Spinal cord (tissue), 10 donors: ENCODE results near the gene COPA. TPM values are rescaled to one million over a fixed set of nuclear protein-coding genes. Genes with fewer than 3 reads are reported as not detected.
"Not testable (repeated sequence)": the region's sequence is repeated elsewhere in the genome, so short reads cannot be mapped to it uniquely, and the experiment has no call there.

Experiments
- DNase-seq, 6 donors: peaks; one replicate each; pipeline versions ENCODE4 v3.0.0 to v3.0.0-alpha.2; 2013 to 2015; ENCODE audit warnings: low spot score in 6 of 6, low read depth in 4 of 6
- H3K27ac ChIP-seq: one replicate; pipeline ENCODE4 v1.5.1; 2013; ENCODE audit warnings: low read depth, low read length, control low read depth
- H3K27me3 ChIP-seq: one replicate; pipeline ENCODE4 v1.6.1; 2013; ENCODE audit warnings: low read length; ENCODE audit not compliant: control insufficient read depth, insufficient read depth
- H3K36me3 ChIP-seq: one replicate; pipeline ENCODE4 v1.6.1; 2013; ENCODE audit warnings: low read length; ENCODE audit not compliant: control insufficient read depth, insufficient read depth
- H3K4me1 ChIP-seq: one replicate; pipeline ENCODE4 v1.6.1; 2013; ENCODE audit warnings: low read length; ENCODE audit not compliant: control insufficient read depth, insufficient read depth
- H3K4me3 ChIP-seq: one replicate; pipeline ENCODE4 v1.5.1; 2013; ENCODE audit warnings: low read depth, low read length, control low read depth
- H3K9me3 ChIP-seq: one replicate; pipeline ENCODE4 v1.6.1; 2013; ENCODE audit warnings: low read length; ENCODE audit not compliant: control insufficient read depth, insufficient read depth
- WGBS: methylation state at CpG from one replicate; pipeline ENCODE4 v1.1.5; 2013; ENCODE audit warnings: missing lambda C conversion rate; ENCODE audit not compliant: insufficient coverage; 5-methylcytosine and 5-hydroxymethylcytosine counted together
- polyA plus RNA-seq, 2 donors: library from polyadenylated mRNA; unstranded; fragments of 120-200 nt; gene quantifications; one replicate each; pipeline ENCODE4 v1.2.1, GENCODE V29; 2013; ENCODE audit not compliant: insufficient read length in 2 of 2
- total RNA-seq, 2 donors: library from RNA; depleted of rRNA in 1 of 2; stranded (reverse); fragments of 120-200 nt in 1 of 2; fragments of >200 nt in 1 of 2; gene quantifications; one replicate each; pipeline versions ENCODE4 v1.2.3 to v1.2.4, GENCODE V29; 2013 to 2014
- donor health status: healthy.

The COPA gene
- total and polyA plus RNA-seq, 4 donors, result 136 to 200 (median 167) TPM

DNA sequence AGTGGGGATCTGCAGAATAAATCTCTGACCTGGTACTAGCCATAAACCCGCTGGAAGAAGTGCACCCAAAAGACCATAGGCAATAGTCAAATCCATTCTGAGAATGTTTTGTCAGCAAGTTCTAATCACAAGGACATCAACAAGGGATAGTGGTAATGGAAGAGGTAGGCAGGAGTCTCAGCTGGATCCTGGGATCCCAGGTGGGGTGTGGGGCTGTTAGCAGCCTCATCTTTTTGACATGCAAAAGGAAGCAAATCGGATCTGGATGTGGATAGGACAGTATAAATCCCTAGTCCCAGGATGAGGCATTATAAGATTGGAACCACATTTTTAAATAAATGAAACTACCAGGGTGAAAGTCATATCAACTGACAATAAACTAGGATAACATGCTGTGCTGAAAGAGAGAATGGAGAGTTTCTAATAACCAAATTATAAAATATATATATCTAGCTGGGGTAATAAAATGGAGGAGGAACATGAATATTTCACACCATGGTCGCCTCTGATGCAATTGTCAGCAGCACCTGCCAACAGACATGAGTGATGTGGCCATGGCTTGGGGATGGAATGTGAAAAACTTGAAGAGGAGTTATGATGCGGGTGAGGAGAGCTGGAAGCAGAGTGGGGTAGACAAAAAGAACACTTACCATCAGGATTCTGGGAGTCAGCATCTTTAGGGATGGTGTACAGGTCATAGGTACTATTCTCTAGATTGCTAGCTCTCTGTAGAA is 34.4 kb downstream of the COPA start:
- Histone ChIP-seq H3K27me3 (no peaks in the 10 kb centered on the region), H3K4me1 (peaks cover 7% of the 10 kb centered on the region), H3K27ac (no peak overlapping the region), H3K36me3 (peaks cover 48% of the 10 kb centered on the region), H3K4me3 (no peak overlapping the region), H3K9me3 (no peaks in the 10 kb centered on the region)
- WGBS, result 80% methylated on average over 2 of the region's 4 CpGs
- peak in 1 of 6 donors; percentile 63 for DNase-seq

- H3K4me1 ChIP-seq, result peaks cover 7% of the 10 kb centered on the region
- peak; percentile 33 to 92 (median 56) for DNase-seq
- H3K36me3 ChIP-seq, result peaks cover 42% of the 10 kb centered on the region
- H3K27ac ChIP-seq, result no peak overlapping the region
- 68% methylated on average over 12 of the region's 13 CpGs for WGBS
- H3K4me3 ChIP-seq, result no peak overlapping the region
- no peaks in the 10 kb centered on the region for H3K9me3 ChIP-seq
- no peaks in the 10 kb centered on the region for H3K27me3 ChIP-seq
Measured at GRCh38 chr1:160307118-160307791, 35.8 kb downstream of the COPA start.

GRCh38 chr1:160300173-160300572 is 42.9 kb downstream of the COPA start:
- Histone ChIP-seq H3K9me3 (no peaks in the 10 kb centered on the region), H3K4me1 (no peaks in the 10 kb centered on the region), H3K27me3 (no peaks in the 10 kb centered on the region), H3K4me3 (no peak overlapping the region), H3K36me3 (peaks cover 46% of the 10 kb centered on the region), H3K27ac (no peak overlapping the region)
- no CpG with 5 or more reads among the region's 7 CpGs for WGBS
- DNase-seq, result no peak

DNA sequence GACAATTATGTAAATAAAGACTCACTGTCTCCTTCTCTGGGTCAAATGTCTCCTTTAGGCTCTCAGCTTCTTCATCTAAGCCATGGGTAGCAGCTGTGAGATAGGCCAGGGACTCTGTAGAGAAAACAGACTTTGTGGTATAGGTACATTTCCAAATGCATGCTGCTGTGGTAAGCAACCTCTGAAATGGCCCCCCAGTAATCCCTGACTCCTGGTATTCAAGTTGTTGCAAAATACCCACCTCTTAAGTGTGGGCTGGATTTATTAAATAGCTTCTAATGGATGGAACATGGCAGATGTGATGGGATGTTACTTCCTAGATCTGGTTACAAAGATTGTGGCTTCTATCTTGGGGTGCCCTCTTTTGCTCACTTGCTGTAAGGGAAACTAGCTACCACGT is 47.0 kb downstream of the COPA start:
- no peak for DNase-seq
- H3K36me3 ChIP-seq, result peaks cover 63% of the 10 kb centered on the region
- H3K27me3 ChIP-seq, result no peaks in the 10 kb centered on the region
- H3K4me1 ChIP-seq, result peaks cover 2% of the 10 kb centered on the region
- 88% methylated on average over 1 of the region's 1 CpG for WGBS
- no peaks in the 10 kb centered on the region for H3K9me3 ChIP-seq
- H3K27ac ChIP-seq, result no peak overlapping the region
- no peak overlapping the region for H3K4me3 ChIP-seq

DNA sequence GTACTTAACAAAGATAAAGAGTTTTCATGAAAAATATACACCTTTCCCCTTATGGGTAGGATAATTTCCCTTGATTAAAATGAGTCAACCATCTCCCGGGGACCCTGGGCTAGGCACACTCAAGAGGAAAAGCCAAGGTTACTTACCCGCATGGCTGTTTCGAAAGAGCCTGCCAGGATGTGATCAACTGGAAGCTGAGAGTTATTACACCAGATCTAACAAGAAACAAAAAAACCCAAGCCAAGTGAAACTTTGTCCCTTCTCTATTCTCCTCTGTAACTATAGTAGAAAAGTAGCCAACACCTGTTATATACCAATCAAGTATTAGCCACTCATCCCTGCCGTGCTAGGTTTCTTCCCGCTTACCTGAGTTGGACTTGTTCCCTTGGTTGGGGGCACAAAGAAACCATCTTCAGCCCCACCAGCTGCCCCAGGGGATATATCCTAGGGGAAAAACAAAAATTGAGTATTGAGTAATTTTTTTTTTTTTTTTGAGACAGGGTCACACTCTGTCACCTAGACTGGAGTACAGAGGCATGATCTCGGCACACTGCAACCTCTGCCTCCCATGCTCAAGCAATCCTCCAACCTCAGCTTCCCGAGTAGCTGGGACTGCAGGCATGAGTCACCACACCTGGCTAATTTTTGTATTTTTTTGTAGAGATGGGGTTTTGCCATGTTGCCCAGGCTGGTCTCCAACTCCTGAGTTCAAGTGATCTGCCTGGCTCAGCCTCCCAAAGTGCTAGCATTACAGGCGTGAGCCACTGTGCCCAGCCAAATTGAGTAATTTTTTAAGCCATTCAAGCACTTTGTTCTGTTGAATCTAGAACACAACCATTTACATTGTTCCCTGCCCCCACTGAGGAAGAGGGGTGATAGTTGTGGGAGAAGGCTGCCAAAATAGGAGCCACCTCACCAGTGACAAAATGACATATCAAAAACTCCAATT is 49.8 kb downstream of the COPA start:
- 88% methylated on average over 2 of the region's 8 CpGs for WGBS
- H3K27ac ChIP-seq, result no peak overlapping the region
- peaks cover 74% of the 10 kb centered on the region for H3K36me3 ChIP-seq

DNA sequence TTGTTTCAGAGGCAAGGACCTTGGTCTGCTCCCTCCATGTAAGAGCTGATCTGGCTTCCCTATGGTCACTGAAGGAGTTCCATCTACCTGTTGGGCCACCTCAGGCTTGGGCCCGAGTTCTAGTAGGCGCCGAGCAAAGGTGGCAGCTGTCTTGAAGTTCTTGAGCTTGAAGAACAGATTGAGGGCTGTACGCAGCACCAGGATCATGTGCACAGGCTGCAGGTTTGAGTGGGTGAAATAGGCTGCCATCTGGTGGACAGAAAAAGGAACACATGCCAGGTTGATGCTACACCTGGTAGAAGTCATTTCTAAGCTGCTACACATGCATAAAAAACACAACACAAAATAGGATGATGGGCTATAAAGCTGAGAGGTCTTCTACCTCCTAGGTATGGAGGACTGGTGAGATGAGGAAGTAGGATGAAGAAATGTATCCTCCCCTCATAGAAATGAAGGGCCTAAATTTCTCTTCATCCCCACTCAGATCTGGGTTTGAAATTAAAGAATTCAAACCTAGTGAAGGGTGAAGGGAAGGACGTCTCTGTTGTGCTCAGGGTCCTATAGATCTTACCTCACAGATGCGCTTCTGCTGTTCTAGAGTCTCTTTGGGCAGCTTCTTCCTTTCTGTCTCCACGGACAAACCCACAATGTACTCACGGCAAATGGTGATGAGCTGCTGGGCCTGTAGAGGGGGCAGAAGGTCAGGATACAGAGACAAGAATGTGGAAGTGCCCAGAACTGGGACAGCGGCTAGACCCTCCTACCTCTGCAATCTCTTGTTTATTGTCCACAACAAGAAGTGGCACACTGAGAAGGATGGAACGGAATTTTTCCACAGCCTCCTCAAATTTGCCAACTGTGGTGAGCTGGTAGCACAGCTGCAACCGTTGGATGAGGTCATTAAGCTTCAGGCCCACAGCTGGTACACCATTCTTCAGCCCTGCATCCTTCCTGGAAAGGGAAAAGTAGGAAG is 51.5 kb downstream of the COPA start:
- Histone ChIP-seq H3K27me3 (no peaks in the 10 kb centered on the region), H3K4me1 (peaks cover 3% of the 10 kb centered on the region), H3K9me3 (no peaks in the 10 kb centered on the region), H3K4me3 (no peak overlapping the region), H3K27ac (no peak overlapping the region), H3K36me3 (peaks cover 61% of the 10 kb centered on the region)
- peak in 5 of 6 donors; percentile 29 to 93 (median 58) for DNase-seq
- WGBS, result 57% methylated on average over 6 of the region's 11 CpGs

More for the DNA sequence above, 49.8 kb downstream of the COPA start:
- Histone ChIP-seq H3K9me3 (no peaks in the 10 kb centered on the region), H3K4me3 (no peak overlapping the region), H3K4me1 (peaks cover 3% of the 10 kb centered on the region), H3K27me3 (no peaks in the 10 kb centered on the region)
- no peak for DNase-seq

DNA sequence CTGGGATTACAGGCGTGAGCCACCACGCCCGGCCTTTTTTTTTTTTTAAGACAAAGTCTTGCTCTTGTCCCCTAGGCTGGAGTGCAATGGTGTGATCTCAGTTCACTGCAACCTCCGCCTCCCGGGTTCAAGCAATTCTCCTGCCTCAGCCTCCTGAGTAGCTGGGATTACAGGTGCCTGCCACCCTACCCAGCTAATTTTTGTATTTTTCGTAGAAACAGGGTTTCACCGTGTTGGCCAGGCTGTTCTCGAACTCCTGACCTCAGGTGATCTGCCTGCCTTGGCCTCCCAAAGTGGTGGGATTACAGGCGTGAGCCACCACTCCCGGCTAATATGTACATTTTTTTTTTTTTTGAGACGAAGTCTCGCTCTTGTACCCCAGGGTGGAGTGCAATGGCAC is 55.3 kb downstream of the COPA start:
- Histone ChIP-seq H3K4me1 (peaks cover 14% of the 10 kb centered on the region), H3K36me3 (peaks cover 33% of the 10 kb centered on the region)
- H3K27me3 ChIP-seq, H3K4me3 ChIP-seq, DNase-seq, H3K9me3 ChIP-seq, H3K27ac ChIP-seq: not testable (repeated sequence)
- WGBS, result 93% methylated on average over 10 of the region's 12 CpGs

GRCh38 chr1:160285506-160285905 is 57.5 kb downstream of the COPA start:
- DNase-seq, result no peak
- Histone ChIP-seq H3K36me3 (peaks cover 30% of the 10 kb centered on the region), H3K4me1 (peaks cover 12% of the 10 kb centered on the region), H3K9me3 (no peaks in the 10 kb centered on the region), H3K27me3 (no peaks in the 10 kb centered on the region), H3K4me3 (peak overlapping the region; percentile 97), H3K27ac (no peak overlapping the region)
- WGBS, result 87% methylated on average over 23 of the region's 23 CpGs
